LNCaP clone FGC (cell line): Measurements from ENCODE around the gene FTSJ3.
"Not testable (repeated sequence)": the region's sequence is repeated elsewhere in the genome, so short reads cannot be mapped to it uniquely, and the experiment has no call there.

Experiments used
- DNase-seq: peaks from one replicate; pipeline ENCODE4 v3.0.0-alpha.2; 2011; ENCODE audit warnings: low read depth
- H3K4me3 ChIP-seq: 2 replicates; pipeline ENCODE4 v1.5.1; 2011; ENCODE audit warnings: mild to moderate bottlenecking, low read depth, low read length, control low read depth
- CTCF ChIP-seq: IDR thresholded peaks from 2 replicates; pipeline ENCODE4 v1.5.1; 2012; ENCODE audit warnings: mild to moderate bottlenecking; ENCODE audit not compliant: control insufficient read depth, insufficient read depth; ENCODE audit errors: extremely low read depth

Gene FTSJ3

GRCh38 chr17:63798572-63799106 is 28.8 kb downstream of the FTSJ3 start:
- no peak for TF ChIP-seq CTCF
- DNase-seq, result no peak
- H3K4me3 ChIP-seq, result no peak overlapping the region

- not testable (repeated sequence) for H3K4me3 ChIP-seq, DNase-seq
Observed at GRCh38 chr17:63796375-63796774, 31.1 kb downstream of the FTSJ3 start.

DNA sequence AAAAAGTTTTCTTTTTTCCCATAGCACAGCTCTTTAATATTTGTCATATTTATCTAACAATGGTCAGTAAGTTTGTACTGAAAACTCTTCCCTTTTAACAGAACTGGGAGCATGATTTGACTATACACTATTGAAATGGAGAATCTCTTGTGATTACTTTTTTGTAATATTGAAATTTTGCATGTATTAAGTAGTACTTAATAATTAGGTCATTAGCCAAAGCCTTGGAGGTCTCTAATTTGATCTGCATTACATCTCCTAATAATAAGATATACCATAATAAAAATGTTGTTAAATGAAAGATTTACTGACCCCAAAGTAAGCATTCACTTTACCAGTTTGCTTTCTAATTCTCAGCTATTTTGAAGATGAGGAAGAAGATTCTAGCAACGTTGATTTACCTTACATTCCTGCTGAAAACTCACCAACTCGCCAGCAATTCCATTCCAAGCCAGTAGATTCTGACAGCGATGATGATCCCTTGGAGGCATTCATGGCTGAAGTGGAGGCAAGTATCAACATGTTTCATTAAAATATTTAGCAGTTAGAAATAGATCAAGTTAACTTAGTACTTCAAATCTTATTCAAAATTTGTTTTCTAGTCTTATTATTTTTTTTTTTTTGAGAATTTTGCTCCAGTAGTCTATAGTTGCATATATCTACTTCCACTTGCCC is 35.3 kb downstream of the FTSJ3 start:
- DNase-seq, result no peak
- no peak for TF ChIP-seq CTCF
- H3K4me3 ChIP-seq, result no peak overlapping the region

GRCh38 chr17:63790057-63790456 is 37.4 kb downstream of the FTSJ3 start:
- no peak overlapping the region for H3K4me3 ChIP-seq
- no peak for TF ChIP-seq CTCF
- no peak for DNase-seq

DNA sequence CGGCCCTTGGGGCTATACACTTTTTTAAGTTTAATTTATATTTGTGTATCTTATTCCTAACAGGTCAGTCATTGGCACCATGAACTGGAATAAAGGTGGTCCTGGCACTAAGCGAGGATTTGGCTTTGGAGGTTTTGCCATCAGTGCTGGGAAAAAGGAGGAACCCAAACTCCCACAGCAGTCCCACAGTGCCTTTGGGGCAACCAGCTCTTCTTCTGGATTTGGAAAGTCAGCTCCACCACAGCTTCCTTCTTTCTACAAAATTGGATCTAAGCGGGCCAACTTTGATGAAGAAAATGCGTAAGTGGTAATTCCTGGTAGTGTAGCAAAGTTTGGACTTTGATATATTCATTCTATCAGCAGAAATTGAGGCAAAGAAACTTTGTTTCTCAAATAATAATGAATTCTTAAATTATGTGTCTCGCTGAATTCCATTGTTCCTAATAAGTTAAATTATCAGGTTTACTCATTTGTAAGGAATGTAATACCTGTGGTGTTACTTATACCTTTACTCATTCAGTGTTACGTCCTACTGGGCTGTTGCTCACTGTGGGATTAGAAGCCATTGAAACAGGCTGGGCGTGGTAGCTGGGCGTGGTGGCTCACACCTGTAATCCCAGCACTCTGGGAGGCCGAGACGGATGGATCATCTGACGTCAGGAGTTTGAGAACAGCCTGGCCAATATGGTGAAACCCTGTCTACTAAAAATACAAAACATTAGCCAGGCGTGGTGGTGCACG is 40.3 kb downstream of the FTSJ3 start:
- no peak for DNase-seq
- no peak for TF ChIP-seq CTCF
- no peak overlapping the region for H3K4me3 ChIP-seq

DNA sequence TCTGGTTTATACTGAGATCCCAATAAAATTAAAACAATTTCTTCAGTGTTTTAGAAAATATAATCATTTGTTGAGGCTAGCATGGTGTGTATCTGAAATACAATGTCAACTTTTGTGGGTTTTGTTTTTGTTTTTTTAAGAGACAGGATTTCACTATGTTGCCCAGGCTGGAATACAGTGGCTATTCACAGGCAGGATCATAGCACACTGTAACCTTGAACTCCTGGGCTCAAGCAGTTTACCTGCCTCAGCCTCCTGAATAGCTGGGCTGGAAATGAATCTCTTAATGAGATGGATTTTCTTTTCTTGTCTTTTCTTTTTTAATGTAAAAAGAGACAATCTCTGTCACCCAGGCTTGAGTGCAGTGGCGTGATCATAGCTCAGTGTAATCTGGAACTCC is 41.3 kb downstream of the FTSJ3 start:
- no peak for DNase-seq
- no peak for TF ChIP-seq CTCF
- H3K4me3 ChIP-seq, result no peak overlapping the region

- no peak for DNase-seq
- TF ChIP-seq CTCF, result no peak
- no peak overlapping the region for H3K4me3 ChIP-seq
Observed at GRCh38 chr17:63785556-63785955, 41.9 kb downstream of the FTSJ3 start.
